ENCODE results near the gene CSN3. TPM values are rescaled to one million over a fixed set of nuclear protein-coding genes. Genes with fewer than 3 reads are reported as not detected.

The CSN3 gene
- total RNA-seq, 1 experiment from 2014 or later: not detected

- DNase-seq (ENCODE audit: low read depth): no peak
- in situ Hi-C loops (cut with HindIII; ENCODE audit: low pct_unique_long_range_greater_than_20kb, low sequenced_read_pairs): no loop called here
These were observed 34.7 kb downstream of the CSN3 start for GRCh38 chr4:70277121-70277520.

- in situ Hi-C loops (cut with HindIII; ENCODE audit: low pct_unique_long_range_greater_than_20kb, low sequenced_read_pairs): no loop called here
- no peak for DNase-seq (ENCODE audit: low read depth)
These were observed 38.2 kb downstream of the CSN3 start for GRCh38 chr4:70280567-70280966.

GRCh38 chr4:70288651-70289050 is 46.3 kb downstream of the CSN3 start:
- in situ Hi-C loops (cut with HindIII; ENCODE audit: low pct_unique_long_range_greater_than_20kb, low sequenced_read_pairs): no loop called here
- no peak for DNase-seq (ENCODE audit: low read depth)

GRCh38 chr4:70291341-70291740 is 48.9 kb downstream of the CSN3 start:
- in situ Hi-C loops (cut with HindIII; ENCODE audit: low pct_unique_long_range_greater_than_20kb, low sequenced_read_pairs): no loop called here
- no peak for DNase-seq (ENCODE audit: low read depth)

DNA sequence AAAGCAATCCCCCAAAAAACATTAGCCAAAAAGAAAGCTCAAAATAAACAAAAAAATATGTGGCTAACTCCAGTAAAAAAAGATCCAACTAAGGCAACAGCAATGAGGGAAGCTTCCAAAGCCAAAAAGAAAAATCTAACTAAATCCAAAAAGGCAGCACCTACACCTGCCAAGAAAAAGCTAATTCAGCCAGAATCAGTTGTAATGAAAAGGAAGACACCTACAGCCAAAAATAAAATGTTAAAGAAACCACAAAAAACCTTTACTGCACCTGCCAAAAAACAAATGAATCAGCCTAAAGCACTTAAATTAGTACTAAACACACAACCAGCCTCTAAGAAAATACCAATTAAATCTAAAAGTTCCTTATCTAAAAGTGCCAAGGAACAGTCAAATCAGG is 55.2 kb downstream of the CSN3 start:
- DNase-seq (ENCODE audit: low read depth): no peak
- in situ Hi-C loops (cut with HindIII; ENCODE audit: low pct_unique_long_range_greater_than_20kb, low sequenced_read_pairs): no loop called here

GRCh38 chr4:70298051-70298450 is 55.7 kb downstream of the CSN3 start:
- DNase-seq (ENCODE audit: low read depth): no peak
- in situ Hi-C loops (cut with HindIII; ENCODE audit: low pct_unique_long_range_greater_than_20kb, low sequenced_read_pairs): no loop called here

DNA sequence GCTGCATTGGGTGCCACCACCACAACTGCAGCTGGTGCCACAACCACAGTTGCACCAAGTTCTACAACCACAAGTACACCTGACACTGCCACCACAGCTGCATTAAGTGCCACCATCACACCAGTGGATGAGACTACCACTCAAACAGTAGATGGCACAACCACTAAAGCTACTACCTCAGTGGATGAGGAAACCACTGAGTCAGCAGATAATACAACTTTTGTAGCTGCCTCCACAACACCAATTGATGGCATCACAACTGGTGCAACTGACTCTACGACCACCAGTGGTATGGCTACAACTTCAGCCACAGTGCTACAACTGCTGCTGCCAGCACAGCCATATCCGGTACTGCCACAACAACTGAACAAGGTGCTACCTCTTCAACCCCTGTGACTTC is 57.2 kb downstream of the CSN3 start:
- no peak for DNase-seq (ENCODE audit: low read depth)
- in situ Hi-C loops (cut with HindIII; ENCODE audit: low pct_unique_long_range_greater_than_20kb, low sequenced_read_pairs): no loop called here

DNA sequence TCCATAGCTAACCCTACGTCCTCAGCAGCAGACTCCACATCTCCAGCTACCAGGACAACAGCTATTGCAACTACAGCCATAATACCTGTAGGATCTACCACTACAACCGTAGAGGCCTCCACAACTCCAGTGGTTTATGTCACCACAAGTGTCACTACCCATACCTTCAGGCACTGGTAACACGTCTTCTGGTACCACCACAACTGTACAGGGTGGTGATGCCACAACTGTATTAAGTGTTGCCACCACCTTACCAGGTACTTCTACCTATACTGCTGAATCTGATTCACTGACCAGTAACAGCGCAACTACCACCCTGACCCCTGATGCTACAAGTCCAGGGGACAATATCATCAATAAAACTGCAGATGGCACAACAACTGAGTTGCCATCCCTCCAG is 57.8 kb downstream of the CSN3 start:
- in situ Hi-C loops (cut with HindIII; ENCODE audit: low pct_unique_long_range_greater_than_20kb, low sequenced_read_pairs): no loop called here
- no peak for DNase-seq (ENCODE audit: low read depth)

Other genes with a start within 250 kb of the CSN3 start
- not detected in 2 replicates for gene STATH, start 246.6 kb upstream of the CSN3 start, total RNA-seq (2014; rRNA removed; shearing (Covaris generic); ENCODE audit: low replicate concordance)
- gene HTN3, start 214.1 kb upstream of the CSN3 start, total RNA-seq (2014; rRNA removed; shearing (Covaris generic); ENCODE audit: low replicate concordance): not detected in 2 replicates
- 3.4 TPM in 1 of 2 replicates, not detected in the other for gene HTN1, start 192.2 kb upstream of the CSN3 start, total RNA-seq (2014; rRNA removed; shearing (Covaris generic); ENCODE audit: low replicate concordance)
- not detected in 2 replicates for gene PRR27, start 88.4 kb upstream of the CSN3 start, total RNA-seq (2014; rRNA removed; shearing (Covaris generic); ENCODE audit: low replicate concordance)
- not detected in 2 replicates for gene ODAM, start 46.9 kb upstream of the CSN3 start, total RNA-seq (2014; rRNA removed; shearing (Covaris generic); ENCODE audit: low replicate concordance)
- not detected in 2 replicates for gene FDCSP, start 16.5 kb upstream of the CSN3 start, total RNA-seq (2014; rRNA removed; shearing (Covaris generic); ENCODE audit: low replicate concordance)
- not detected in 2 replicates for gene CABS1, start 92.4 kb downstream of the CSN3 start, total RNA-seq (2014; rRNA removed; shearing (Covaris generic); ENCODE audit: low replicate concordance)
- not detected in 2 replicates for gene SMR3A, start 118.2 kb downstream of the CSN3 start, total RNA-seq (2014; rRNA removed; shearing (Covaris generic); ENCODE audit: low replicate concordance)
- gene SMR3B, start 140.5 kb downstream of the CSN3 start, total RNA-seq (2014; rRNA removed; shearing (Covaris generic); ENCODE audit: low replicate concordance): not detected in 2 replicates
- gene OPRPN, start 155.3 kb downstream of the CSN3 start, total RNA-seq (2014; rRNA removed; shearing (Covaris generic); ENCODE audit: low replicate concordance): not detected in 2 replicates
- gene MUC7, start 229.6 kb downstream of the CSN3 start, total RNA-seq (2014; rRNA removed; shearing (Covaris generic); ENCODE audit: low replicate concordance): not detected in 2 replicates

Data from Caki2 (cell line).